Esophagus squamous epithelium (tissue), 4 donors: ENCODE results near the gene SLC12A6.

Source experiments
- CTCF ChIP-seq, 6 experiments: fragments of 450-650 bp in 4 of 6; fragments of 200-600 bp in 2 of 6; sonication (generic) in 2 of 6; IDR thresholded peaks; one replicate each; pipeline ENCODE4 v1.5.1; 2016 to 2019; ENCODE audit warnings: antibody characterized with exemption in 6 of 6, mild to moderate bottlenecking in 4 of 6, moderate library complexity in 4 of 6
- POLR2A ChIP-seq, 4 donors: fragments of 450-650 bp; IDR thresholded peaks; one replicate each; pipeline ENCODE4 v1.6.1; 2017; ENCODE audit warnings: antibody characterized with exemption in 4 of 4, mild to moderate bottlenecking in 4 of 4, moderate library complexity in 3 of 4

DNA sequence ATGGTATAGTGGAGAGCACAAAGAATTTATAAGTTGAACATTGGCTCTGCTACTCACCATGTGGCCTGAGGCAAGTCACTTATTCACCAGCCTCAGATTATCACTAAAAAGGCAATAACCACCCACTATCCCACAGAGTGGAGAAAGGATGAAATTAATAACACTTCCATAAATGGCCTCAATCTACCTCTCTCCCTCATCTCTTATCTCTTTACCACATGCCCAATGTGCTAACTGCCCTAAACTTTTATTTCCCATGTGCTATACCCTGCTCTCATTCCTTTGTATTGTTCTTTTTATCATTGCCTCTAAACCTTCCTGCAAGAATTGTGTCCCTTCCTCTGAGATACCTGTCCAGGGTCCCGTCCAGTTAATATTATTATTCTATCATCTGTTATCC lies 26.0 kb downstream of the SLC12A6 start:
- no peak for TF ChIP-seq CTCF (IDR thresholded peaks at IDR 0.05)
- TF ChIP-seq POLR2A (IDR thresholded peaks at IDR 0.05): no peak
